Measurements from ENCODE around the gene C1orf226.

DNA sequence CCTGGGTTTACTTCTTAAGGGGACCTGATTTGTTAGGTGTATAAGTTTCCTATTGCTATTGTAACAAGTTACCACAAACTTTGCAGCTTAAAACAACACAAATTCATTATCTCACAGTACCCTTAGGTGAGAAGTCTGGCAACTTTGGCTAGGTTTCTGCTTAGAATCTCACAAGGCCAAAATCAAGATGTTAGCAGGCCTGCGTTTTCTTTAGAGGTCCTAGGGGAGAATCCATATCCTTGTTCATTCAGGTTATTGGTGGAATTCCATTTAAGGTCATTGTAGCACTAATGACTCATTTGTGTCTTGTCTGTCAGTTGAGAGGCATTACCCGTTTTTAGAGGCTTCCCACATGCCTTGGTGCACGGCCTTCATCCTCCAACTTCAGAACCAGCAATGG is 38.6 kb downstream of the C1orf226 start:
- TF ChIP-seq RAD21 (IDR thresholded peaks at IDR 0.05; ENCODE audit: low read depth), result no peak
- TF ChIP-seq EP300 (IDR thresholded peaks at IDR 0.05; ENCODE audit: borderline replicate concordance), result no peak
- TF ChIP-seq, protein P1, sequence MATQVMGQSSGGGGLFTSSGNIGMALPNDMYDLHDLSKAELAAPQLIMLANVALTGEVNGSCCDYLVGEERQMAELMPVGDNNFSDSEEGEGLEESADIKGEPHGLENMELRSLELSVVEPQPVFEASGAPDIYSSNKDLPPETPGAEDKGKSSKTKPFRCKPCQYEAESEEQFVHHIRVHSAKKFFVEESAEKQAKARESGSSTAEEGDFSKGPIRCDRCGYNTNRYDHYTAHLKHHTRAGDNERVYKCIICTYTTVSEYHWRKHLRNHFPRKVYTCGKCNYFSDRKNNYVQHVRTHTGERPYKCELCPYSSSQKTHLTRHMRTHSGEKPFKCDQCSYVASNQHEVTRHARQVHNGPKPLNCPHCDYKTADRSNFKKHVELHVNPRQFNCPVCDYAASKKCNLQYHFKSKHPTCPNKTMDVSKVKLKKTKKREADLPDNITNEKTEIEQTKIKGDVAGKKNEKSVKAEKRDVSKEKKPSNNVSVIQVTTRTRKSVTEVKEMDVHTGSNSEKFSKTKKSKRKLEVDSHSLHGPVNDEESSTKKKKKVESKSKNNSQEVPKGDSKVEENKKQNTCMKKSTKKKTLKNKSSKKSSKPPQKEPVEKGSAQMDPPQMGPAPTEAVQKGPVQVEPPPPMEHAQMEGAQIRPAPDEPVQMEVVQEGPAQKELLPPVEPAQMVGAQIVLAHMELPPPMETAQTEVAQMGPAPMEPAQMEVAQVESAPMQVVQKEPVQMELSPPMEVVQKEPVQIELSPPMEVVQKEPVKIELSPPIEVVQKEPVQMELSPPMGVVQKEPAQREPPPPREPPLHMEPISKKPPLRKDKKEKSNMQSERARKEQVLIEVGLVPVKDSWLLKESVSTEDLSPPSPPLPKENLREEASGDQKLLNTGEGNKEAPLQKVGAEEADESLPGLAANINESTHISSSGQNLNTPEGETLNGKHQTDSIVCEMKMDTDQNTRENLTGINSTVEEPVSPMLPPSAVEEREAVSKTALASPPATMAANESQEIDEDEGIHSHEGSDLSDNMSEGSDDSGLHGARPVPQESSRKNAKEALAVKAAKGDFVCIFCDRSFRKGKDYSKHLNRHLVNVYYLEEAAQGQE (IDR thresholded peaks at IDR 0.05; ENCODE audit: low read depth), result no peak
- no peak for TF ChIP-seq EGR1 (IDR thresholded peaks at IDR 0.05)
- no peak for TF ChIP-seq TEAD4 (IDR thresholded peaks at IDR 0.05)
- no peak for TF ChIP-seq FOXM1 (IDR thresholded peaks at IDR 0.05; ENCODE audit: borderline replicate concordance, low read depth)
- TF ChIP-seq CEBPB (IDR thresholded peaks at IDR 0.05), result no peak
